ENCODE measurements around the gene PCDHGA7.
A peak's percentile ranks its signal among the peaks of the same experiment; 100 is the strongest.

DNA sequence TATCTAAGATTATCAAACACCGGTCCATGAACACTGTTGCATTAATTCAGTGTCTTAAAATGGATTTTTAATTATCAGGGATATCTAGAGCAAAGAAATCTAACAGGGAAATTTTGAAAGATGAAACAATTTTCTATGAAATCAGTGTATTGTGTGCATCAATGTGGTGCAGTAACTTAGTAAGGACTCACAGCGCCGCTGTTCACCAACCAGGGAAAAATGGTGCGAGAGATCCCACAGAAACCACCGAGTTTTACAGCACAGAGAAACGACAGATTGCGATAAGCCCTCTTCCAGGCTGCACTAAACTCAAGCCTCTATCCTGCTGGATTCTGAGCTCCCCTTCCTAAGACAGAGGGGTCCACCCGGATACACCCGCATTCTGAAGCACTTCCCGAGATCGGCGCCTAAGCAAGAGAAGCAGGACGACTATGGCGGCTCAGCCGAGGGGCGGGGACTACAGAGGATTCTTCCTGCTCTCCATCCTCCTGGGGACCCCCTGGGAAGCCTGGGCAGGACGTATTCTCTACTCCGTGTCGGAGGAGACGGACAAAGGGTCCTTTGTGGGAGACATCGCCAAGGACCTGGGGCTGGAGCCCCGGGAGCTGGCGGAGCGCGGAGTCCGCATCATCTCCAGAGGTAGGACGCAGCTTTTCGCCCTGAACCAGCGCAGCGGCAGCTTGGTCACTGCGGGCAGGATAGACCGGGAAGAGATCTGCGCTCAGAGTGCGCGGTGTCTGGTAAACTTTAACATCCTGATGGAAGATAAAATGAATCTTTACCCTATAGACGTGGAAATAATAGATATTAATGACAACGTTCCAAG lies at the start of gene PCDHGA7:
- TF ChIP-seq, protein P1, sequence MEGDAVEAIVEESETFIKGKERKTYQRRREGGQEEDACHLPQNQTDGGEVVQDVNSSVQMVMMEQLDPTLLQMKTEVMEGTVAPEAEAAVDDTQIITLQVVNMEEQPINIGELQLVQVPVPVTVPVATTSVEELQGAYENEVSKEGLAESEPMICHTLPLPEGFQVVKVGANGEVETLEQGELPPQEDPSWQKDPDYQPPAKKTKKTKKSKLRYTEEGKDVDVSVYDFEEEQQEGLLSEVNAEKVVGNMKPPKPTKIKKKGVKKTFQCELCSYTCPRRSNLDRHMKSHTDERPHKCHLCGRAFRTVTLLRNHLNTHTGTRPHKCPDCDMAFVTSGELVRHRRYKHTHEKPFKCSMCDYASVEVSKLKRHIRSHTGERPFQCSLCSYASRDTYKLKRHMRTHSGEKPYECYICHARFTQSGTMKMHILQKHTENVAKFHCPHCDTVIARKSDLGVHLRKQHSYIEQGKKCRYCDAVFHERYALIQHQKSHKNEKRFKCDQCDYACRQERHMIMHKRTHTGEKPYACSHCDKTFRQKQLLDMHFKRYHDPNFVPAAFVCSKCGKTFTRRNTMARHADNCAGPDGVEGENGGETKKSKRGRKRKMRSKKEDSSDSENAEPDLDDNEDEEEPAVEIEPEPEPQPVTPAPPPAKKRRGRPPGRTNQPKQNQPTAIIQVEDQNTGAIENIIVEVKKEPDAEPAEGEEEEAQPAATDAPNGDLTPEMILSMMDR (IDR thresholded peaks at IDR 0.05) = peak in 4 of 6 experiments; percentile 9 to 33 (median 30)
- TF ChIP-seq POLR2A (IDR thresholded peaks at IDR 0.05) = no peak

Measured in thyroid gland (tissue), 4 donors.